RWPE1 (cell line): ENCODE measurements around the gene TTC36.

ENCODE experiments used
- CTCF ChIA-PET: fragments of 350-600 bp; sonication (Branson Sonifier 250); formaldehyde crosslinking; extraction: SDS; loops from one replicate; lab custom pipeline; 2021; lab: Yijun Ruan, JAX
- POLR2A ChIA-PET: fragments of 400-600 bp; formaldehyde crosslinking; extraction: SDS; loops from one replicate; lab custom pipeline; 2020; ENCODE audit warnings: antibody characterized with exemption; ENCODE audit not compliant: low non-redundant PET; lab: Yijun Ruan, JAX
- DNase-seq: peaks from one replicate; pipeline ENCODE4 v3.0.0; 2012; ENCODE audit warnings: low spot score
- H3K27ac ChIP-seq: fragments of 450-650 bp; 2 replicates; pipeline ENCODE4 v1.5.1; 2017
- TF ChIP-seq, protein P1 (sequence below): fragments of 450-650 bp; conservative IDR thresholded peaks from 2 replicates; pipeline ENCODE4 v1.5.1; 2017; ENCODE audit warnings: low read depth, mild to moderate bottlenecking

TTC36 gene

DNA sequence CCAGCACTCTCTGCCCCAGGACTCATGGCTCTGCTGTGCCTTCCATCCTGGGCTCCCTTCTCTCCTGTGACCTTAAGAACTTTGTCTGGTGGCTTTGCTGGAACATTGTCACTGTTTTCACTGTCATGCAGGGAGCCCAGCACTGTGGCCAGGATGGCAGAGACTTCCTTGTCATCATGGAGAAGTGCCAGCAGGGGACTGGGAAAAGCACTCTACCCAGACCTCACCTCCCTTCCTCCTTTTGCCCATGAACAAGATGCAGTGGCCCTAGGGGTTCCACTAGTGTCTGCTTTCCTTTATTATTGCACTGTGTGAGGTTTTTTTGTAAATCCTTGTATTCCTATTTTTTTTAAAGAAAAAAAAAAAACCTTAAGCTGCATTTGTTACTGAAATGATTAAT, 2.9 kb upstream of the TTC36 start:
- TF ChIP-seq, protein P1, sequence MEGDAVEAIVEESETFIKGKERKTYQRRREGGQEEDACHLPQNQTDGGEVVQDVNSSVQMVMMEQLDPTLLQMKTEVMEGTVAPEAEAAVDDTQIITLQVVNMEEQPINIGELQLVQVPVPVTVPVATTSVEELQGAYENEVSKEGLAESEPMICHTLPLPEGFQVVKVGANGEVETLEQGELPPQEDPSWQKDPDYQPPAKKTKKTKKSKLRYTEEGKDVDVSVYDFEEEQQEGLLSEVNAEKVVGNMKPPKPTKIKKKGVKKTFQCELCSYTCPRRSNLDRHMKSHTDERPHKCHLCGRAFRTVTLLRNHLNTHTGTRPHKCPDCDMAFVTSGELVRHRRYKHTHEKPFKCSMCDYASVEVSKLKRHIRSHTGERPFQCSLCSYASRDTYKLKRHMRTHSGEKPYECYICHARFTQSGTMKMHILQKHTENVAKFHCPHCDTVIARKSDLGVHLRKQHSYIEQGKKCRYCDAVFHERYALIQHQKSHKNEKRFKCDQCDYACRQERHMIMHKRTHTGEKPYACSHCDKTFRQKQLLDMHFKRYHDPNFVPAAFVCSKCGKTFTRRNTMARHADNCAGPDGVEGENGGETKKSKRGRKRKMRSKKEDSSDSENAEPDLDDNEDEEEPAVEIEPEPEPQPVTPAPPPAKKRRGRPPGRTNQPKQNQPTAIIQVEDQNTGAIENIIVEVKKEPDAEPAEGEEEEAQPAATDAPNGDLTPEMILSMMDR = no peak
- CTCF ChIA-PET = interaction anchor here (0.6 to 0.7 kb wide), 2 partner anchors 636 to 735 kb away, joined by 3 read pairs; no protein-coding TSS in a partner anchor

DNA sequence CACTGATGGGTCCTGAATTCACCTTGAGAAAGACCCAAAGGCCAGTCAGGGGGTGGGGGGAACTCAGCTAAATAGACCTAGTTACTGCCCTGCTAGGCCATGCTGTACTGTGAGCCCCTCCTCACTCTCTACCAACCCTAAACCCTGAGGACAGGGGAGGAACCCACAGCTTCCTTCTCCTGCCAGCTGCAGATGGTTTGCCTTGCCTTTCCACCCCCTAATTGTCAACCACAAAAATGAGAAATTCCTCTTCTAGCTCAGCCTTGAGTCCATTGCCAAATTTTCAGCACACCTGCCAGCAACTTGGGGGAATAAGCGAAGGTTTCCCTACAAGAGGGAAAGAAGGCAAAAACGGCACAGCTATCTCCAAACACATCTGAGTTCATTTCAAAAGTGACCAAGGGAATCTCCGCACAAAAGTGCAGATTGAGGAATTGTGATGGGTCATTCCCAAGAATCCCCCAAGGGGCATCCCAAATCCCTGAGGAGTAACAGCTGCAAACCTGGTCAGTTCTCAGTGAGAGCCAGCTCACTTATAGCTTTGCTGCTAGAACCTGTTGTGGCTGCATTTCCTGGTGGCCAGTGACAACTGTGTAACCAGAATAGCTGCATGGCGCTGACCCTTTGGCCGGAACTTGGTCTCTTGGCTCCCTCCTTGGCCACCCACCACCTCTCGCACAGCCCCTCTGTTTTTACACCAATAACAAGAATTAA, 2.4 kb upstream of the TTC36 start:
- no peak overlapping the region for H3K27ac ChIP-seq
- ChIA-PET CTCF (interaction anchor here (0.5 to 0.7 kb wide), 3 partner anchors 16 to 734 kb away, joined by 3 to 5 read pairs (median 3); no protein-coding TSS in a partner anchor), POLR2A (interaction anchor here (0.6 kb wide), 1 partner anchor 28 kb away, joined by 3 read pairs; no protein-coding TSS in a partner anchor)
- no peak for DNase-seq
- TF ChIP-seq, protein P1 = no peak

More for the DNA sequence above, 2.9 kb upstream of the TTC36 start:
- POLR2A ChIA-PET = no interaction called here
- DNase-seq = no peak
- H3K27ac ChIP-seq = peak overlapping the region; percentile 11; the same call in 1 of the 2 replicates

DNA sequence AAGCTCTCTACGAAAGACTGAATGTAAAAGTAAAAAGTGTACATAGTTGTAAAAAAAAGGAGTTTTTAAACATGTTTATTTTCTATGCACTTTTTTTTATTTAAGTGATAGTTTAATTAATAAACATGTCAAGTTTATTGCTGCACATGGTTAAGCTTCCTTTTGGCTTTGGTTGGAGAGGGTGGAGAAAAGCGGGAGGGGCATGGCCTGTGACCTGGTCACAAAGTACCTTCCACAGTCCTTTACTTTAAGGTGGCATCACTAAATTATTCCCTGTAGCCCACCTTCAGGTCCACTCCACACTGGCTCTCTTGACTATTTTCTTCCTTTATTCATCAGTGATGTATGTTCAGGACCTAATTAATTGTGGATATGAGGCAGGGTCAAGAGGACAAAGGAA, 586 bp upstream of the TTC36 start:
- no peak for DNase-seq
- TF ChIP-seq, protein P1 = no peak
- ChIA-PET POLR2A (no interaction called here), CTCF (no interaction called here)
- no peak overlapping the region for H3K27ac ChIP-seq

DNA sequence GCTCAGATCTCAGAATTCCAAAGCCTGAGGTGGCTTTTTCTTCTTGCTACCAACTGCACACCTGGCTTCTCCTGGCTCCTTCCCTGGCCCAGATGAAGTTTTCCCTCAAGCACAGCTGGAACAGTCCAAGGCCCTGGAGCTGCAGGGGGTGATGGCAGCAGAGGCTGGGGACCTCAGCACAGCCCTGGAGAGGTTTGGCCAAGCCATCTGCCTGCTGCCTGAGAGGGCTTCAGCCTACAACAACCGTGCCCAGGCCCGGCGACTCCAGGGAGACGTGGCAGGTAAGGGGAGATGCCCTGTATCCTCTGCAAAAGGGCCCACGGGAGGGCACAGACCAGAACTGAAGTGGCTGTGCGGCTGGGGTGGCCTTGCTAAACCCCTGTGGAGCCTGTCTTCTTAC, 1.2 kb downstream of the TTC36 start:
- TF ChIP-seq, protein P1 = no peak
- no peak for DNase-seq
- H3K27ac ChIP-seq = no peak overlapping the region
- POLR2A ChIA-PET = no interaction called here
- CTCF ChIA-PET = no interaction called here

DNA sequence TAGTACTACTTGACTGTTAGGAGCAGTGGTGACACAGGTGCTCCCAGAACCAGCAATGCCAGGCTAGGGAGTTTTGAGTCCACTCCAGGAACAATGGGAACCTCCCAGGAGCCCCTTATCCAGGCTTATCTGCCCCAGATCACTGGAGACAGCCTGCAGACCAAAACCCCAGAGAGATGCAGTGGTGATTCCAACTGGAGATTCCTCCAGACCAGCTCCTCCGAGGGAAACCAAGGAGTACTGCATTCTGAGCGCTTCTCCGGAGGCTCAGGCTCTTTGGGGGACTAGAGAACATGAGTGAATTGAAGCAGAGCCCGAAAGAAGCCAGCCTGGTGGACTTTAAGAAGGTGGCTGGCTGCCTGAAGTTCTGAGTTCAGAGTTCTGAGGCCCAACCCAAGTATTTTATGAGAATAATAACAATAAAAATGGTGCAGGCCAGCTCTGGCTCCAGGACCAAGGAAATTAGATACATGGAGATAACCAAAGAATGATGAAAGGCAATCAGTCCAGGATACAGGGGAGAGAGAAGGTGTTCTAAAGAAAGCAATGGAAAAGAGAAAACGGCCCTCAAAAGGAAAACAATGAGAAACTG, 2.4 kb downstream of the TTC36 start:
- H3K27ac ChIP-seq = no peak overlapping the region
- ChIA-PET POLR2A (no interaction called here), CTCF (interaction anchor here (0.6 kb wide), 1 partner anchor 53 kb away, joined by 3 read pairs; no protein-coding TSS in a partner anchor)
- no peak for DNase-seq
- TF ChIP-seq, protein P1 = no peak

DNA sequence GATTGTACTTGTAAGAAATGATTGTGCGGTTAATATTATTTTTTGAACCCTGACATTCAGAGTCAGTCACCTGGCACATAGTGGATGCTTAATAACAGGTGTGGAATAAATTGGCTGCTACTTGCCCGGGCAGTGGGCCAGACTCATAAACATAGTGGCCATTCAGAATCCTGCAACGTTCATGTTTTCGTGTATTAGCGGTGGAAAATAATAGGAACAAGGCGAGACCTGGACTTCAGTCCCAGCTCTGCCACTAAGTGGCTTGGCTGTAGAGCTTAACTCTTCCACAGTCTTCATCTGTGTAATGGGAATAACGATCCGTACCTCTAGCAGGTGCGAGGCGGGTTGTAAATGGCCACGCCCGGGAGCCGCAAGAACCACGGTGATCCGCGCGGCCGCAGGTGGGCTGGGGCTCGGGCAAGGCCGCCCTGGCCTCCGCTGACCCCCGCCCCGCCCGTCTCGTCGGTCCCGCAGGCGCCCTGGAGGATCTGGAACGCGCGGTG, 3.0 kb downstream of the TTC36 start:
- peak overlapping the region; percentile 65 for H3K27ac ChIP-seq
- ChIA-PET POLR2A (no interaction called here), CTCF (interaction anchor here (0.6 to 0.7 kb wide), 2 partner anchors 14 to 52 kb away, joined by 3 read pairs; no protein-coding TSS in a partner anchor)
- TF ChIP-seq, protein P1 = no peak
- DNase-seq = peak; percentile 22
